OCI-LY7 (cell line): ENCODE measurements around the gene UBE4B. TPM values are rescaled to one million over a fixed set of nuclear protein-coding genes. Genes with fewer than 3 reads are reported as not detected.

Experiments used
- BruUV-seq: library from RNA; stranded (reverse); fragments of 400-500 nt; replicated peaks from 2 replicates; lab custom pipeline; 2021; lab: Mats Ljungman, UMichigan
- CTCF ChIA-PET: fragments of 300-600 bp; sonication (Branson Sonifier 250); formaldehyde crosslinking; loops from one replicate; lab custom pipeline; 2022; ENCODE audit warnings: antibody characterized with exemption; ENCODE audit not compliant: unreplicated experiment; lab: Charles Lee
- POLR2A ChIA-PET: fragments of 300-600 bp; sonication (Branson Sonifier 250); formaldehyde crosslinking; loops from one replicate; lab custom pipeline; 2022; ENCODE audit warnings: antibody characterized with exemption; lab: Charles Lee
- DNase-seq: peaks from one replicate; pipeline ENCODE4 v3.0.0-alpha.2; 2015; ENCODE audit warnings: low spot score
- H2AFZ ChIP-seq: fragments of 200-600 bp; sonication (generic), shearing (Covaris generic); 2 replicates; pipeline ENCODE4 v1.6.1; 2014; ENCODE audit warnings: mild to moderate bottlenecking, antibody characterized with exemption, low read length, moderate library complexity
- H3K27ac ChIP-seq: fragments of 200-600 bp; sonication (generic); 2 replicates; pipeline ENCODE4 v1.5.1; 2014; ENCODE audit warnings: mixed run types, low read depth, mild to moderate bottlenecking, moderate library complexity, low read length, inconsistent platforms; ENCODE audit not compliant: poor library complexity, severe bottlenecking
- H3K36me3 ChIP-seq: fragments of 200-600 bp; sonication (generic); 2 replicates; pipeline ENCODE4 v1.6.1; 2014; ENCODE audit warnings: mild to moderate bottlenecking, antibody characterized with exemption, low read length, moderate library complexity, mixed read lengths; ENCODE audit not compliant: insufficient read depth
- H3K4me1 ChIP-seq: fragments of 200-600 bp; sonication (generic); 2 replicates; pipeline ENCODE4 v1.5.1; 2014; ENCODE audit warnings: mild to moderate bottlenecking, low read length; ENCODE audit not compliant: insufficient read depth, poor library complexity, severe bottlenecking
- H3K4me2 ChIP-seq: fragments of 200-600 bp; sonication (generic); 2 replicates; pipeline ENCODE4 v1.6.1; 2014; ENCODE audit warnings: mild to moderate bottlenecking, low read length
- H3K4me3 ChIP-seq: fragments of 200-600 bp; sonication (generic); 2 replicates; pipeline ENCODE4 v1.5.1; 2014; ENCODE audit warnings: mild to moderate bottlenecking, low read depth, low read length; ENCODE audit not compliant: poor library complexity, severe bottlenecking
- H3K79me2 ChIP-seq: fragments of 200-600 bp; sonication (generic); 2 replicates; pipeline ENCODE4 v1.6.1; 2016; ENCODE audit warnings: low read depth, mild to moderate bottlenecking, low read length, moderate library complexity, mixed read lengths; ENCODE audit not compliant: insufficient read depth
- H3K9me2 ChIP-seq: fragments of 200-600 bp; sonication (generic); 2 replicates; pipeline ENCODE4 v1.6.1; 2016; ENCODE audit warnings: mild to moderate bottlenecking, low read length, mixed read lengths; ENCODE audit not compliant: insufficient read depth
- H3K9me3 ChIP-seq: fragments of 200-600 bp; sonication (generic); 2 replicates; pipeline ENCODE4 v1.6.1; 2014; ENCODE audit warnings: mild to moderate bottlenecking, mixed run types, low read length, mixed read lengths
- H4K20me1 ChIP-seq: fragments of 200-600 bp; sonication (generic); 2 replicates; pipeline ENCODE4 v1.6.1; 2014; ENCODE audit warnings: mild to moderate bottlenecking, antibody characterized with exemption, low read length, moderate library complexity, mixed read lengths; ENCODE audit not compliant: insufficient read depth
- CTCF ChIP-seq: fragments of 200-600 bp; sonication (generic); conservative IDR thresholded peaks from 2 replicates; pipeline ENCODE4 v1.5.1; 2014; ENCODE audit warnings: mild to moderate bottlenecking, antibody characterized with exemption, low read length, moderate library complexity, mixed read lengths
- EZH2phosphoT487 ChIP-seq: fragments of 200-600 bp; sonication (generic); IDR thresholded peaks from 2 replicates; pipeline ENCODE4 v1.6.1; 2018; ENCODE audit warnings: low read depth, borderline replicate concordance, mild to moderate bottlenecking, mixed run types, antibody characterized with exemption, low read length, moderate library complexity, mixed read lengths
- intact Hi-C: fragments of 100-400 bp; cut with micrococcal nuclease; formaldehyde crosslinking; loops from one replicate; pipeline ENCODE4 v1.10.0; 2022; ENCODE audit not compliant: unreplicated experiment
- total RNA-seq, 2 experiments: library from RNA; depleted of rRNA in 1 of 2; stranded (reverse); fragments of >200 nt in 1 of 2; shearing (Covaris generic) in 1 of 2; gene quantifications; 2 replicates each; pipeline ENCODE4 v1.2.3, GENCODE V29; 2014 to 2022

Gene UBE4B
- total RNA-seq, 2 experiments from 2014 or later = 21.5 to 40.7 TPM

- no TSS peak for BruUV-seq
- Histone ChIP-seq H3K9me2 (no peaks in the 10 kb centered on the region), H3K36me3 (peaks cover 43% of the 10 kb centered on the region), H2AFZ (no peak overlapping the region), H3K79me2 (no peaks in the 10 kb centered on the region), H4K20me1 (no peaks in the 10 kb centered on the region; the same call in 1 of the 2 replicates), H3K4me3 (no peak overlapping the region), H3K27ac (no peak overlapping the region), H3K9me3 (no peaks in the 10 kb centered on the region), H3K4me1 (no peaks in the 10 kb centered on the region), H3K4me2 (no peak overlapping the region)
- TF ChIP-seq CTCF = no peak
- no peak for TF ChIP-seq EZH2phosphoT487
- POLR2A ChIA-PET = no interaction called here
- intact Hi-C loops = no loop called here
- CTCF ChIA-PET = no interaction called here
- no peak for DNase-seq
Observed at GRCh38 chr1:10108948-10109708, 76.4 kb downstream of the UBE4B start.

- Histone ChIP-seq H3K4me1 (no peaks in the 10 kb centered on the region), H3K4me2 (no peak overlapping the region), H3K9me2 (no peaks in the 10 kb centered on the region), H3K27ac (no peak overlapping the region), H3K79me2 (no peaks in the 10 kb centered on the region), H3K9me3 (no peaks in the 10 kb centered on the region), H3K4me3 (no peak overlapping the region), H2AFZ (no peak overlapping the region), H4K20me1 (no peaks in the 10 kb centered on the region), H3K36me3 (peaks cover 21% of the 10 kb centered on the region)
- DNase-seq = no peak
- POLR2A ChIA-PET = no interaction called here
- CTCF ChIA-PET = no interaction called here
- TF ChIP-seq EZH2phosphoT487 (no peak), CTCF (no peak)
- no TSS peak for BruUV-seq
- intact Hi-C loops = no loop called here
Observed at GRCh38 chr1:10113501-10113900, 80.7 kb downstream of the UBE4B start.

- Histone ChIP-seq H2AFZ (no peak overlapping the region), H3K27ac (no peak overlapping the region), H3K79me2 (no peaks in the 10 kb centered on the region), H3K36me3 (peaks cover 19% of the 10 kb centered on the region; the same call in 1 of the 2 replicates), H3K4me1 (no peaks in the 10 kb centered on the region), H3K4me2 (no peak overlapping the region), H3K9me2 (no peaks in the 10 kb centered on the region), H4K20me1 (no peaks in the 10 kb centered on the region), H3K9me3 (no peaks in the 10 kb centered on the region), H3K4me3 (no peak overlapping the region)
- TF ChIP-seq CTCF = no peak
- TF ChIP-seq EZH2phosphoT487 = no peak
- no TSS peak for BruUV-seq
- CTCF ChIA-PET = no interaction called here
- no peak for DNase-seq
- intact Hi-C loops = no loop called here
- POLR2A ChIA-PET = no interaction called here
Observed at GRCh38 chr1:10114746-10115145, 82.0 kb downstream of the UBE4B start.
